Skeletal muscle satellite cell (primary cell): ENCODE results near the gene FBXL7.
A peak's percentile ranks its signal among the peaks of the same experiment; 100 is the strongest.

Experiments
- H3K27me3 ChIP-seq: 2 replicates; pipeline ENCODE4 v1.7.0; 2013; ENCODE audit warnings: low read length; ENCODE audit not compliant: control insufficient read depth, insufficient read depth
- H3K36me3 ChIP-seq: 2 replicates; pipeline ENCODE4 v1.7.0; 2013; ENCODE audit warnings: mild to moderate bottlenecking, control low read depth, low read length; ENCODE audit not compliant: insufficient read depth
- H3K4me1 ChIP-seq: 2 replicates; pipeline ENCODE4 v1.7.0; 2013; ENCODE audit warnings: low read length; ENCODE audit not compliant: control insufficient read depth, insufficient read depth
- H3K4me2 ChIP-seq: 2 replicates; pipeline ENCODE4 v1.7.0; 2013; ENCODE audit warnings: mild to moderate bottlenecking, low read length
- H3K4me3 ChIP-seq: 2 replicates; pipeline ENCODE4 v1.7.0; 2013; ENCODE audit warnings: low read length
- H3K9ac ChIP-seq: 2 replicates; pipeline ENCODE4 v1.7.0; 2013; ENCODE audit warnings: mild to moderate bottlenecking, low read depth, low read length, moderate library complexity
- H3K9me3 ChIP-seq: replicated peaks from 2 replicates; pipeline ENCODE4 v1.7.0; 2013; ENCODE audit warnings: mild to moderate bottlenecking, control low read depth, low read length

FBXL7 gene

DNA sequence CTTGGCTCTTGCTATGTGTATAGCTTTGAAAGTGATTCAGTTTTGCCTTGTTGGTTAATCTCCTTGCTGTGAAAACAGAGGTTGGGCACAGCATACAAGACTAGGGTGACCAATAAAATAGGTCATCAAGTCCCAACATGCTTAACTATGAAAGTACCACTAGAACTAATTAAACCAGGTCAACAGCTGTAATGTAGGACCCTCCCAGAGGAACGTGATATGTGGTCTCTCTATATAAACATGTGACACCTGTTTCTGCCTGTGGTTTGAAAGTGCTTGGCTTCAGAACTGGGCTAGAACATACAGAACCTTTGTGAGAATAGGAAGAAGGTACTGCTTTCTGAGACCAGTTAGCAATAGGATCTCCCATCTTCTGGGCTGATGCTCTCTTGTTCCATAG lies 297.1 kb downstream of the FBXL7 start:
- Histone ChIP-seq H3K9me3 (no peaks in the 10 kb centered on the region), H3K4me2 (no peak overlapping the region), H3K9ac (no peak overlapping the region), H3K4me1 (peaks cover 6% of the 10 kb centered on the region), H3K36me3 (no peaks in the 10 kb centered on the region), H3K27me3 (no peaks in the 10 kb centered on the region), H3K4me3 (no peak overlapping the region)

DNA sequence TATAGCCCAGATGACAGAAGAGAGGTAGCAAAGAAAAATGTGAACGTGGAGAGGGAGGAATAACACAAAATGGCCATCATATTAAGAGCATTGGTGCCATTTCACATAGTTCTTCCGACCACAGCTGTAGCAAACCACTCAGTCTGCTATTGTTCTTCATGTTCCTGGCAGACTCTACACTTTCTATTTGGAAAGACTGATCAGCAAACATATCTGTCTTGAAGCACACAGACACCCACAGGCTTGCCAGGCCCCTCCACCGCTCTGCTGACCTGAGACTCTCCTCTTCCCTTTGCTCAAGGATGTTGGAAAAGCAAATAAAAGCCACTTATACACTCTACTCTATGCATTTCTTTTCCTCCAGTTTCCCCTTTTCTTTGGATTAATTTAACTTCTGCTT lies 298.0 kb downstream of the FBXL7 start:
- no peaks in the 10 kb centered on the region for H3K9me3 ChIP-seq
- no peaks in the 10 kb centered on the region for H3K27me3 ChIP-seq
- no peak overlapping the region for H3K9ac ChIP-seq
- no peak overlapping the region for H3K4me3 ChIP-seq
- no peak overlapping the region for H3K4me2 ChIP-seq
- no peaks in the 10 kb centered on the region for H3K4me1 ChIP-seq
- no peaks in the 10 kb centered on the region for H3K36me3 ChIP-seq

DNA sequence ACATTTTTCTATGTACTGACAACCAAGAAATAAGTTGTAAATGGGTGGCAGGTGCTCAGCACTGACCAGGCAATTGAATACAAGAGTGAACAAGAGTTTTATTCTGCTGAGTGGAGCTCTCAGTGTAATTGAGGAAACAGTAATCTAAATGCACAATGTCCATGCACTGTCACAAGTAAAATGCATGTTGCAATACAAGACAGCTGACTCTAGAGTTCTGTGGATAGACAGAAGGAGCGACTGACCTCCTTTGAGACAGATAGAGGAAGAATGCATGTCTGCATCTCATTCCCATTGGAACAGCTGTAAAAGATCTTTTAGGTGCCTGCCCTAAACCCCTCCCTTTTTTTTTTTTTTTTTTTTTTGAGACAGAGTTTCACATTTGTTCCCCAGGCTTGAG lies 299.0 kb downstream of the FBXL7 start:
- no peak overlapping the region for H3K4me2 ChIP-seq
- H3K9me3 ChIP-seq, result no peaks in the 10 kb centered on the region
- H3K36me3 ChIP-seq, result no peaks in the 10 kb centered on the region
- H3K9ac ChIP-seq, result no peak overlapping the region
- no peaks in the 10 kb centered on the region for H3K27me3 ChIP-seq
- no peaks in the 10 kb centered on the region for H3K4me1 ChIP-seq
- H3K4me3 ChIP-seq, result no peak overlapping the region

DNA sequence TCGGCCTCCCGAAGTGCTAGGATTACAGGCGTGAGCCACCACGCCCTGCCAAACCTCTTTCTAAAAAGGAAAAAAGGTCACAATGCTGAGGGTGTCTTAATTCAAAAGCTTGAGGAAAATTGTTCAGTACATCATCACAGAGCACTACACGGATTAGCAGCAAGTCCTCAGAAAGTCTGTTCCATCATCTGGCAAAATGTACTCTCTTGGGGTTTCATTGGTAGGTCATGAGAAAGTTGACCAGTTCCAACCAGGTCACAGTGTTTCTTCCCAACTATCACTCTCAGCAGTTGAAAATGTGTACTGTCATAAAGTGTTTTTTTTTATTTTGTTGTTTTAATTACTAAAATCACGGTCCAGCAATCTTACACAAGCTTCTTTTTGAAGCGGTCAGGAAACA lies 299.6 kb downstream of the FBXL7 start:
- Histone ChIP-seq H3K9ac (no peak overlapping the region), H3K4me1 (no peaks in the 10 kb centered on the region), H3K4me3 (no peak overlapping the region), H3K4me2 (no peak overlapping the region), H3K36me3 (no peaks in the 10 kb centered on the region), H3K27me3 (no peaks in the 10 kb centered on the region), H3K9me3 (no peaks in the 10 kb centered on the region)

DNA sequence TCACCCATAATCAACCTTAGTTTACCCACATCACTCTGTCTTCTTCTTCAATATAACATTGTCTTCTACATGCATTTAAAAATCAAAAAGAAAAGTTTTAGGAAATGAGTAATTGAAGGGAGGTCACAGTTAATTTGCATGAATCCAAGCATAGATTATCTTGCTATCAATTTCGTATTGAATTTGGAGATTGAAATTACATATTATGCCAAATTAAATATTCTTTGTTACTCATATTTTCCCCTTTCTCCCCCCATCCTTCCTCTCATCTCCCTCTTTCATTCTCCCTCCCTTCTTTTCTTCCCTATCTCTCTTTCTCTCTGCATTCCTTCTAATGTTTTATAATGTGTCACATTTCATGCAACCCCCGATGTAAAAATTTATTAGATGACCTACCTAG lies 303.3 kb downstream of the FBXL7 start:
- H3K4me3 ChIP-seq, result no peak overlapping the region
- H3K9ac ChIP-seq, result no peak overlapping the region
- peaks cover 10% of the 10 kb centered on the region for H3K4me1 ChIP-seq
- no peaks in the 10 kb centered on the region for H3K9me3 ChIP-seq
- H3K36me3 ChIP-seq, result no peaks in the 10 kb centered on the region
- no peak overlapping the region for H3K4me2 ChIP-seq
- H3K27me3 ChIP-seq, result no peaks in the 10 kb centered on the region

DNA sequence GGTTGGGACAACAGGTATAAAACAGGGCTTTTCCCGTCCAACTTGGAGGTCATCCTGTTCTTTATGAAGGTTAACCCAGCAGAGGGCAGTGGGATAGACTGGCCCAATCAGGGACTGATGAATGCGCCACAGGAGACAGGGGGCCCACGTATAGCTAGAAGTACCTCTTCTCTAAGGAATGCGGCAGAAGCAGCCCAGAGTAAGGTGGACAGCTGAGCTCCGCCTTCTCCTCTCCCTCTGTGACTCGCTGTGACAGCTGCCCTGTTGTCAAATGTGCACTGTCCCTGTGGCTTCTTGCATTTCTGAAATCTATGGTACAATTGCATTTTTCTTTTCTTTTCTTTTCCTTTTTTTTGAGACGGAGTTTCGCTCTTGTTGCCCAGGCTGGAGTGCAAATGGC lies 306.6 kb downstream of the FBXL7 start:
- H3K4me2 ChIP-seq, result no peak overlapping the region
- H3K4me1 ChIP-seq, result peaks cover 10% of the 10 kb centered on the region
- H3K36me3 ChIP-seq, result no peaks in the 10 kb centered on the region
- no peaks in the 10 kb centered on the region for H3K27me3 ChIP-seq
- H3K4me3 ChIP-seq, result no peak overlapping the region
- no peaks in the 10 kb centered on the region for H3K9me3 ChIP-seq
- H3K9ac ChIP-seq, result no peak overlapping the region

DNA sequence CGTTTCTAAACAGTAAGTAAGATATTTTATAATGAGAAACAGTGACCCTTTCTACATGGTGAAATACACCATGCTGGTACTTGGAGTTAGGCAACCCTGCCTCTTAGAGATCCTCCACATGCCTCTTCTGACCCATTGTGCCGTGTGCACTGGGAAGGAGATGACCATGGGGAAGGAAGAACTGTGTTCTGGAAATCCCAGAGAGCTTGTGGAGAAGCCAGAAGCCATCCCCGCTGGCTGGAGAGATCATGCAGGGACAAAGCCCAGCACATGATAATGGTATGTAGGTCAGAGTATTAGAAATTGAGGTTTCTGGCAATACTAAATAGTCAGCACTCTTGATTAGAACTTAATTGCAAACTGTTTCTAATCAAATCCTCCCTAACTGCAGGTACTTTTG lies 307.3 kb downstream of the FBXL7 start:
- H3K9me3 ChIP-seq, result no peaks in the 10 kb centered on the region

DNA sequence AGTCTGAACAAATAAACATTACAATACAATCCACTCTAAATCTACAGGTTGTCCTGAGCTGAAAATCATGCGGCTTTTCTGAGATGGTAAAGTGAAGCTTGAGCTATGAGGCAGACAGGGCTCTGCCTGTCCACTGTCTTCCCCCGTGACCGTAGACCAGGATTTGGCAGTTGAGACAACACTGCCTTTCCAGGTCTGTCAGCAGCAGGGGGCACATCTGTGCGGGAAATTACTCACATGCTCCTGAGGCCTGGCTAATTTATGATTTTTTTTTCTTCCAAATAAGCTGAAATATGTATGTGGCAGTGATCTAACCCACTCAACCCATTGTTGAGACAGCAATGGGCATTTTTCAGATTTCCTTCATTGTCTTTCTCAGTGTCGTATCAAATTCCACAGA lies 307.9 kb downstream of the FBXL7 start:
- H3K9ac ChIP-seq, result no peak overlapping the region
- no peaks in the 10 kb centered on the region for H3K9me3 ChIP-seq
- H3K4me1 ChIP-seq, result peaks cover 10% of the 10 kb centered on the region
- H3K4me2 ChIP-seq, result no peak overlapping the region
- H3K36me3 ChIP-seq, result no peaks in the 10 kb centered on the region
- H3K4me3 ChIP-seq, result no peak overlapping the region
- H3K27me3 ChIP-seq, result no peaks in the 10 kb centered on the region

More for the DNA sequence above, 307.3 kb downstream of the FBXL7 start:
- Histone ChIP-seq H3K27me3 (no peaks in the 10 kb centered on the region), H3K4me1 (peaks cover 10% of the 10 kb centered on the region), H3K4me2 (no peak overlapping the region), H3K36me3 (no peaks in the 10 kb centered on the region), H3K9ac (no peak overlapping the region), H3K4me3 (no peak overlapping the region)

DNA sequence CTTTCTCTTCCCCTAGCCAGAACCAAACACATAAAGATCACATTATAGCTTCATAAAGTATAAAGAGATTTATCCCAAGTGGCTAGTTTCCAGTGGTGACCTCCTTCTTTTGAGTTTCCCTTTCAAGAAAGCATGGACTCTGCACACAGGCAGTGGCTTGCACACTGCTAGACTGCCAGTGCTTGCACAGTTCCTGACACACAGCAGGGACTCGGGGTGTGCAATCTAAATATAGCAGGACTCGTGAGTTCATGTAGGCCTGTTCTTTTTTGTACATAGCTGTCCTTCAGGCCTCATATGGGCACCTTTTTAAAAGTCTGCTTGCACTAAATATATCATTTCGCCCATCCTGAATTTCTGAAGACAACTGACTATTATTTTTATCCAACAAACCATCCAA lies 308.6 kb downstream of the FBXL7 start:
- no peaks in the 10 kb centered on the region for H3K36me3 ChIP-seq
- H3K9ac ChIP-seq, result no peak overlapping the region
- no peak overlapping the region for H3K4me2 ChIP-seq
- no peaks in the 10 kb centered on the region for H3K9me3 ChIP-seq
- H3K4me3 ChIP-seq, result no peak overlapping the region
- H3K27me3 ChIP-seq, result no peaks in the 10 kb centered on the region
- peaks cover 10% of the 10 kb centered on the region for H3K4me1 ChIP-seq

DNA sequence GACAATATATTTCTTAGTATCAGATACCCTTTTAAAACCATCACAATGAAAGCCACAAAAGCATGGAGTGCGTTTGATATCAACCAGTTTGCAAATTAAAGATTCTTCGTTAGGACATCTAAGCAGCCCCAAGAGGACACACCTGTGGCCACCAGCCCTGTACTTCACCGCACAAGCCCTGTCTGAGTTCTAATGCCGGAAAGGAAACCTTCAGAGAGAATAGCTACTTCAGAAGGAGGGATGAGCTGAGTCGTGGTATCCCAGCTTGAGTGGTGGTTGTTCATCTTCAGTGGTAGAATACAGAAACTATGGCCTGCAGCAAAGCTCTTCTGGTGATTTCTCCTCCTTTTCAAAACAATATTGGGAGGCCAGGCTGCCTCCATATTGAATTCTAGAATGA lies 319.6 kb downstream of the FBXL7 start:
- Histone ChIP-seq H3K9me3 (no peaks in the 10 kb centered on the region), H3K27me3 (no peaks in the 10 kb centered on the region), H3K4me1 (peaks cover 11% of the 10 kb centered on the region), H3K36me3 (no peaks in the 10 kb centered on the region), H3K4me2 (no peak overlapping the region), H3K9ac (no peak overlapping the region), H3K4me3 (no peak overlapping the region)

DNA sequence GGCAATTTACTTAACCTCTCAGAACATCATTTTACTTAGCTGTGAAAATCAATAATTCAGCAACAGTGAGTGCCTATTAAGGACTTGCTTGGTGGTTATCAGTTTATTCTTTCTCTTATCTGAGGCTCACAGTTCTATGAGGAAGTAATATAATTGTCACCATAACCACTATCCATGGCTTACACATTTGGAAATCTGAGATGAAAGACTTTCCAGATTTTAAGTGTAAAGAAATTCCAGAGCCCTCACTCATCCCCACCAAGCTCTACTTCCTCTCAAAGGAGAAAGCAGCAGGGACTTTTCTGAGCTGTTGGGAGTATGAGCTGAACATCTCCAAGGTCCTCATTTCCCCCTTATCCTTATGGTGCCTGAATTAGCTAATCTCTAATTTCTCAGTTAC lies 321.5 kb downstream of the FBXL7 start:
- Histone ChIP-seq H3K9me3 (no peaks in the 10 kb centered on the region), H3K4me2 (peak overlapping the region; percentile 62)

DNA sequence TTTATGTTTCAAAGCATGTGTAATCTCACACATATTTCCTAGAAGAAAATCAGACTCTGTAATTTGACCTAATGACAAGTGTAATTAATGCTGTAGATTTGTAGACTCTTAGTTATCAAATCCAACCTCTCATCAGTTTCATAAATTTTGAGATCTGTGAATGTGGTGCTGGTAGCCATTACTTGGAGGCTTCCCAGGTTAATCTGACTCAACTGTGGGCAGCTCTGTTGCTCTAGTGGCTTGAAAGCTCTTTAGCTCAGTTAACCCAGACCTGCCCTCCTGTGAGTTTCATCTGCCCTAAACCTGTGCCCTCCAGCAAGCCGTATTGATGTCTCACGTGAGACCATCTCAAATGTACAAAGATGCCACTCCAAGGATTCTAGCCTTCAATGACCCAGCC lies 323.4 kb downstream of the FBXL7 start:
- H3K4me2 ChIP-seq, result no peak overlapping the region
- H3K9me3 ChIP-seq, result no peaks in the 10 kb centered on the region
- H3K4me1 ChIP-seq, result peaks cover 13% of the 10 kb centered on the region
- H3K4me3 ChIP-seq, result no peak overlapping the region
- H3K27me3 ChIP-seq, result no peaks in the 10 kb centered on the region
- H3K36me3 ChIP-seq, result no peaks in the 10 kb centered on the region
- no peak overlapping the region for H3K9ac ChIP-seq

More for the DNA sequence above, 321.5 kb downstream of the FBXL7 start:
- no peaks in the 10 kb centered on the region for H3K27me3 ChIP-seq
- H3K4me3 ChIP-seq, result no peak overlapping the region
- no peak overlapping the region for H3K9ac ChIP-seq
- H3K4me1 ChIP-seq, result peaks cover 13% of the 10 kb centered on the region
- H3K36me3 ChIP-seq, result no peaks in the 10 kb centered on the region
